IPS-18c (cell line): ENCODE data around the gene DTNB.
"Not testable (repeated sequence)": the region's sequence is repeated elsewhere in the genome, so short reads cannot be mapped to it uniquely, and the experiment has no call there.

Experiments
- H3K4me3 ChIP-seq: 2 replicates; pipeline ENCODE4 v1.7.0; 2013; ENCODE audit warnings: low read depth, mild to moderate bottlenecking, low read length, moderate library complexity; ENCODE audit not compliant: insufficient read depth
- H3K9me3 ChIP-seq: one replicate; pipeline ENCODE4 v1.6.1; 2013; ENCODE audit warnings: mild to moderate bottlenecking, low read length, moderate library complexity; ENCODE audit not compliant: control insufficient read depth, insufficient read depth

DTNB gene

DNA sequence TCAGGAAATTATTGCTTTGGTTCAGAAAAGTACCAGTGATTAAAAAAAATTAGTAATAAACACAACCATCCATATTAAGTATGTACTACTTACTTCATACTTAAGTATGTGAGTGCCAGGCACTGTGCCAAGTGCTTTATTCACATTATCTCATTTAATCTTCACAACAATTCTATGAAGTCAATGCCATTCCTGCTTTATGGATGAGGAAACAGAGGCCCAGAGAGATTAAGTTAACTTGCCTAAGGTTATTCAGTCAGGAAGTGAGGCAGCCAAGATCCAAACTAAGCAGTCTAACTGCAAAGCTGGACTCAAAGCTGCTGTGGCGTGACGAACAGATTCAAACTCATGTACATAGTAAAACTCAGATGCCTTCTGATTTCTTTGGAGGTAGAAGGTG lies 22.3 kb downstream of the DTNB start:
- no peak overlapping the region for H3K4me3 ChIP-seq
- H3K9me3 ChIP-seq, result no peaks in the 10 kb centered on the region

DNA sequence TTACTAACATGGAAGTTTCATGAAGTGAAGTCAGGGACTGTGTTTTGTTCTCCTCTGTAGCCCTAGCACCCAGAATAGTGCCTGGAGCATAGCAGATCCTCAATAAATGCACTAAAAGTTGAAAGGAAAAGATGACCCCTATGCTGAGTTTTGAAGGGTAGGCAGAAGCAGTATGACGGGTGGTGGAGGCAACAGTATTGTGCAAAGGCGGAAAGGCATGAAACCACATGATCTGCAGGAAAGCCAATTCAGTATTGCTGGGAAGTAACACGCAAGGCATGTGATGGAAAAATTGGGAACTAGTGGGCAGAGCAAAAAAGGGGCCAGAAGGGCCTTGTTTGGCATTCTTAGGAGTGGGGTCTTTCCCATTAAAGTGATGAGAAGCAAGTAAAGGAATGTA lies 23.1 kb downstream of the DTNB start:
- no peak overlapping the region for H3K4me3 ChIP-seq

DNA sequence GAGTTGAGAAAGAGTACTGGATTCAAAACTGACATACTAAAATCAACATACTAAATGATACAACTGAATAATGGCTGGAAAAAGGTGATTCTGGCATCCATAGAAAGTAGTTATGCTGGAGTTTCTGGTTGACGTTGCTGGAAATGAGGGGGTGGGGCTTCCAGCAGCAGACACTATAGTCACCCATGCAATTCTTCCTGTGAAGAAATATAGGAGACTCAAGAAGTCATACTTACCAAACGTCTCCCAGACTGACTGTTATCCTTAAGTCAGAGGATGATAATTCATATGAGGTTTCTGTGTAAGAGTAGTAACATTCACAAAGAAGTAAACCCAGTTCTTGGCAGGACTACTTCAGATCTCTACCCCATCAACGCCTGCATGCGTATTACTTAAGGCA lies 23.6 kb downstream of the DTNB start:
- H3K4me3 ChIP-seq, result no peak overlapping the region
- no peaks in the 10 kb centered on the region for H3K9me3 ChIP-seq

More for the DNA sequence above, 23.1 kb downstream of the DTNB start:
- H3K9me3 ChIP-seq, result no peaks in the 10 kb centered on the region

DNA sequence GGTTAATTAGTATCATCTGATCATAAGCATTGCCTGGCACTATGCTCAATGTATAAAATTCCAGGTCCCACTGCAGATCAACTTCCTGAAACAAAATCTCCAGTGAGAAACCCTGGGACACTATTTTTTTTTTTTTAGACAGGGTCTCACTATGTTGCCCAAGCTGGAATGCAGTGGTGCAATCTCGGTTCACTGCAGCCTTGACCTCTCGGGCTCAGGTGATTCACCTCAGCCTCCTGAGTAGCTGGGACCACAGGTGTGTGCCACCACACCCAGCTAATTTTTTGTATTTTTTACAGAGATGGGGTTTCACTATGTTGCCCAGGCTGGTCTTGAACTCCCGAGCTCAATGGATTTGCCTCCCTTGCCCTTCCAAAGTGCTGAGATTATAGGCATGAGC lies 31.1 kb downstream of the DTNB start:
- no peak overlapping the region for H3K4me3 ChIP-seq
- no peaks in the 10 kb centered on the region for H3K9me3 ChIP-seq

DNA sequence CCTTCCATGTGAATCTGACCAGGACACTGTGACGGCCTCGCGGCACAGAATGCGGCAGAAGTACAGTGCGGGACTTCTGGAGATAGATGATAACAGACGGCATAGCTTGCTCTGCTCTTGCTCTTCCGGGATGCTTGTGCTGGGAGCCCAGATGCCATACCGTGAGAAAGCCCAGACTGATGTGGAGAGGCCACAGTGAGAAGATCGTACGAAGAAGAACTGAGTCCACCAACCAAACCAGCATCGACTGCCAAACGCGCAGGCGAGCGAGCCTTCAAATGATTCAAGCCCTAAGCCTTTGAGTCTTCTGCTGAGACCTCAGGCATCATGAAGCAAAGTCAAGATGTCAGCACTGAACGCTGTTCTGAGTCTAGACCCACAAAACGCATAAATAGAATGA lies 33.7 kb downstream of the DTNB start:
- Histone ChIP-seq H3K9me3 (no peaks in the 10 kb centered on the region), H3K4me3 (no peak overlapping the region)

DNA sequence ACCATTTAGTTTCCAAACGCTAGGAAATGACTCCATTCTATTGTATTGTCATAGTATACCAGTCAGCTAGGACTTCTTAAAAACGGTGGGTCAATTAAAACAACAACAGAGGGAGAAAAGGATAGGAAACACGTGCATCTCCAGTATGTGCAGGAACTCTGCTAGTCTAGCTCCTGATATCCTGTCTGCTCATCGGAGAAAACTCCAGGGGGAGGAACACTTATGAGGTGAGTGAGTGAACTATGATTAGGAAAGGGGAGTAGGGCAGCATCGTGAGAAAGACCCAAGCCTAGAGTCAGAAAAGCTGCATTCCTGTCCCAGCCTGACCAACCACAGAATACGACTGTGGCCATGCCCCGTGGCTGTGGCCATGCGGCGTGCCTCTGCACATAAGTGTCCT lies 34.2 kb downstream of the DTNB start:
- no peak overlapping the region for H3K4me3 ChIP-seq
- no peaks in the 10 kb centered on the region for H3K9me3 ChIP-seq

DNA sequence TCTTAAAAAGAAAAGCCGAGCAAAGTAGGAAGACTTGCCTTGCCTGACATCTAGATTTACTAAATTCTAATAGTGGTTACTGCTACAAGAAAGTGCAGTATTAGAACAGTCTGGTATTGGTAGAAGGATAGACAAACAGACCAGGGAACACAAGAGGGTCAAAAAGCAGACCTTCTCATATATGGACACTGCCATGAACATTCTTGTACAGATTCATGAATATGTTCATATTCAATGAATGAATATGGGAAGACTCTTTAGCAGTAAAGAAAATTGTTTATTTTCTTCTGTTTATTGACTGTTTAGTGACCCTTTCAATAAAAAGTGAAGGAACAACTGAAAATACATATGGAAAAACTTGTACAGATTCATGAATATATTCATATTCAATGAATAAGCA lies 37.6 kb downstream of the DTNB start:
- no peak overlapping the region for H3K4me3 ChIP-seq
- H3K9me3 ChIP-seq, result no peaks in the 10 kb centered on the region

DNA sequence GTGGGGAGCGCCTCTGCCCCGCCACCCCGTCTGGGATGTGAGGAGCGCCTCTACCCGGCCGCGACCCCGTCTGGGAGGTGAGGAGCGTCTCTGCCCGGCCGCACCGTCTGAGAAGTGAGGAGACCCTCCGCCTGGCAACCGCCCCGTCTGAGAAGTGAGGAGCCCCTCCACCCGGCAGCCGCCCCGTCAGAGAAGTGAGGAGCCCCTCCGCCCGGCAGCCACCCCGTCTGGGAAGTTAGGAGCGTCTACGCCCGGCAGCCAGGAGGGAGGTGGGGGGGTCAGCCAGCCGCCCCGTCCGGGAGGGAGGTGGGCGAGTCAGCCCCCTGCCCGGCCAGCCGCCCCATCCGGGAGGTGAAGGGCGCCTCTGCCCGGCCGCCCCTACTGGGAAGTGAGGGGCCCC lies 39.6 kb downstream of the DTNB start:
- H3K4me3 ChIP-seq, H3K9me3 ChIP-seq: not testable (repeated sequence)

DNA sequence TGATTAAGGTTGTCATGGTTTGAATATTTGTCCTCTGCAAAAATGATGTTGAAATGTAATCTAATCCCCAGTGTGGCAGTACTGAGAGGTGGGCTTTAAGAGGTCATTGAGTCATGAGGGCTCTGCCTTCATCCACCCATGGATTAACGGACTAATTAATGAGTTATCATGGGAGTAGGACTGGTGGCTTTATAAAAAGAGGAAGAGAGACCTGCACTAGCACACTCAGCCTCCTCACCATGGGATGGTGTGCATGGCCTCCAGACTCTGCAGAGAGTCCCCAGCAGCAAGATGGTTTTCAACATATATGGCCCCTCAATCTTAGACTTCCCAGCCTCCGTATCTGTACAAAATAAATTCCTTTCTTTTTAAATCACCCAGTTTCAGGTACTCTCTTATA lies 41.0 kb downstream of the DTNB start:
- no peaks in the 10 kb centered on the region for H3K9me3 ChIP-seq
- H3K4me3 ChIP-seq, result no peak overlapping the region

DNA sequence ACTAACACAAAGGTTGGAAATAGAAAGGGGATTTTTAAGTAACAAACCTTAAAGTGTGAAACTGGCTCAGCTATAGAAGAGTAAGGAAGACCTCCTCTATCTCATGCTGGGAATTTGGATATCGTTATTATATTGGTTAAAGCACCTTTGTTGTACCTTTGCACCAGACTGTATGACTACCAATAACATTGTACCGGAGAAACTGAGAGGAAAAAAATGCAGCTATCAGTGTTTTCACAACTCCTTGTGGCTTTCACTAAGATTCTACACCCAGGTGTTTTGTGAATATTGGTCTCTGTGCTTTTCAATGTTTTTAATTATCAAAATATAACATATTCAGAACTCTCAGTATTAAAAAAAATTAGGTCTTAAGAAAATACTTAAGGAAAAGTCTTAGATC lies 48.7 kb downstream of the DTNB start:
- no peak overlapping the region for H3K4me3 ChIP-seq
- no peaks in the 10 kb centered on the region for H3K9me3 ChIP-seq

DNA sequence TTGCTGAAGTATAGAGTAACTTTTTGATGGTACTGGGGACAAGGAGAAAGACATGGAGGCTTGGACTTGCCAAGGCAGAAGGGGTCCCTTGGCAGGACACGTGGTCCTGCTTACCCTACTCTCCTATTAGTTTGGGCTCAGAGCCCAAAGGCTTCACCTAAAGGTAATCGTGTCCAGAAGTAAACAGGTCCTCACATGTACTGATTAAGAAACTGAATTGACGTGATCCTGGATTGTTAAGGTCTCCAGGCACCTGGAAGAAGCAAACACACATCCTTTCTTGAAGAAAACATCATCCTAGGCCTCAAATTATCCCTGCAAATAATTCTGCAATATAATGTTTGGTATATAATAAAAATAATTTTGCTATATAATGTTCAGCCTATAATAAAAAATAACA lies 50.0 kb downstream of the DTNB start:
- Histone ChIP-seq H3K4me3 (no peak overlapping the region), H3K9me3 (no peaks in the 10 kb centered on the region)

DNA sequence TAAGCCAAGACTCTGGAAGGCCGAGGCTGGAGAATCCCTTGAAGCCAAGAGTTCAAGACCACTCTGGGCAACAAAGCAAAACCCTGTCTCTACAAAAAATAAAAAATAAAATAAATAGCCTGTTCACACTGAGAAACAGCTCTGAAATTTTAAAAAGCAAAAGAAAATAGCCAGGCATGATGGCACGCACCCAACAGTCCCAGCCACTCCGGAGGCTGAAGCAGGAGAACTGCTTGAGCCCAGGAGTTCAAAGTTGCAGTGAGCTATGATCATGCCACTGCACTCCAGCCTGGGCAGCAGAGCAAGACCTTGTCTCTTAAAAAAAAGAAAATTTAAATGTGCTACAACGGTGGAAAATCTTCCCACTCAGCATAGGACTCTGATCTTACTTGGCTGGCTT lies 52.7 kb downstream of the DTNB start:
- Histone ChIP-seq H3K9me3 (no peaks in the 10 kb centered on the region), H3K4me3 (no peak overlapping the region)

DNA sequence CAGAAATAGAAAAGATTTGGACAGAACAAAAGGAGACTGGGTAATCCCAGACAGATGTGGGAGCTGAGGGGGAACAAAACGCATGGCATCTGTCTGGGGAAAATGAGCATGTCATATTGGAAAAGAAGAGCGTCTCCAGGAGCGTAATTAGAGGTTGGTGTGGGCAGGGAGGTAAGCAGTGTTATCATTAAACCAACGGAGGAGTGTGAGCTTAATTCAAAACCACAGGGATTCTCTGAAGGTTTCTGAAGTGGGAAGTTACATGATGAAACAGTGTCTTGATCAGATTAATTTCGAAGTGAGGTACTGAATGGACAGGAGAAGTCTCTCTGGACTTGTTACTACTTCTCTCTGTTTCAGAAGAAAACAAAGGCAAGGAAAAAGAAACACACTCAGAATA lies 53.3 kb downstream of the DTNB start:
- no peaks in the 10 kb centered on the region for H3K9me3 ChIP-seq
- H3K4me3 ChIP-seq, result no peak overlapping the region

DNA sequence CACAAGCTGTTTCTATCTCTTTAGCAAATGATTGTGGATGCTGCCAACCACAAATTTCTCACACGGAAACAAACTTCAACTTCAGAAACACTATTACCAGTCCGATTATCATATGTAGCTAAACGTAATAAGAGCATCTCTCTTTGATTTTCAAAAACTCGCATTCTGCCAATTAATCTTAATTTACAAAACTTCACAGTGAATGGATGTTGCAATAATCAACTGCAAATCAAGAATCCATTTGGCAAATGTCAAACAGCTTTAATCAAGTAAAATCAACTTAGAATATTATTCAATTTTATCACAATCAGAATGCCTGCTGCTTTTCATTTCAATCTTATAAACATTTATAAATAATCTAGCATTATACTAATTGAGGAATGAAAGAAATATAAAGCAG lies 54.2 kb downstream of the DTNB start:
- Histone ChIP-seq H3K4me3 (no peak overlapping the region), H3K9me3 (no peaks in the 10 kb centered on the region)

DNA sequence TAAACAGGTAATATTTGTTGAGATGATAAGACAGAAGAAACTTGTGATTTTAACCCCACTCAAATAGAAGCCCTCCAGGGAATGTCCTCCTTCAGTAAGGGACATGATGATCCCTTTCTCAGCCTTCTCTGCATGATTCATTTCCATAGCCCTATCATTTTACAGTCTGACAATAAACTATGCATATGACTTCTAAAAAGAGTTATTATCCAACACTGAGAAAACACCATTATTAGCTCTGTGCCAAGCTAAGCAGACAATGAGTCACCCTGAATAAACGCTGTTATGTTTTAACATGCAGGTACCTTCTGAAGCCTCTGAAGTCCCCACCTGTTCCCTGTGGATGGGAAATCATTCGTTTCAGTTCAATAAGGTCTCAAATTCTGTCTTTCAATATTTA lies 54.7 kb downstream of the DTNB start:
- Histone ChIP-seq H3K4me3 (no peak overlapping the region), H3K9me3 (no peaks in the 10 kb centered on the region)

DNA sequence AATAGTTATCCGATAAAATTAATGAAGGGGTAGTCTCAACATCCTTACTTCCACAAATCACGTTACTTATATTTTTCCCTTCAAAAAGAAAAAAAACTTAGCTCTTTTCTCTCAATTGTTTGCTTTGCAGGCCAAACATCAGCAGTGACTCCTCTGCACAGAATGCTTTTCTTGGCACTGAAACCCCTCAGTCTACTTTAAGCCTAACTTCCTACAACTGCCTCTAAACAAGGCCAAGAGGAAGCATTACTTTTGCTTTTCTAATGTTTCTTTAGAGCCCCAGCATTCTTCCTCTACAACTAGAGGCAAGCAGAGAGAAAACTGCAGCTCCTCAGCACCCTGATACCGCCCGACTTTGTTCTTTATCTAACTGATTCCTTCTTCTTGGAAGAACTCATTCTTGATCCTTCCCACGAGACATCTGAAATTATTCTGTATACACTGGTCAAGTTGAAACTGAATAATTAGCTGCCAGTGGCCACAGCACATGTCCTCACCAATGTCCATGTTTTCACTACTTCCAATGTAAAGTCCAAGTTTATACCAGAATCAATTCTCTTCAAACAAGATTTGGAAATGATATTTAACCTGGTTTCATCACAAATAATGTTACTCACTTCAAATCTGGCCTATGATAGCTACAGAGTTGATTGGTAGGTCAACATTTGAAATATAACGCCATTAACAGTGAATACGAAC lies 55.3 kb downstream of the DTNB start:
- no peaks in the 10 kb centered on the region for H3K9me3 ChIP-seq
- H3K4me3 ChIP-seq, result no peak overlapping the region

DNA sequence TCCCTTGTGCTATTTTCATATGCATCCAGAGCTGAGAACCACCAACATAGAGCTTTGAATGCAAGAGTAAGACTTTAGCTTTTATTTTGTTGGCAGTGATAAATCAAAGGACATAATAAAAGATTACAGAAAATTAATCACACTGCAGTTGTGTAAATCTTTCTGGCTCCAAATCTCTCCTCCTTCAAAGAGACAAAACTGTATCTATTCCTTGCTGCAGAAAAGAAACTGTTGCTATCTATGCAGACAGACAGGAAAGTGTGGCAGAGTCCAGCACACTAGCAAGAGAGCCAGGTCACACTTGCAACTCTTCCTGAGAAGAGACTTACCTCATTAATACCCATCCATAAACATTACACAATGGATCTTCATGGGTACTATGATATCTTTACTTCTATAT lies 57.5 kb downstream of the DTNB start:
- Histone ChIP-seq H3K4me3 (no peak overlapping the region), H3K9me3 (no peaks in the 10 kb centered on the region)

DNA sequence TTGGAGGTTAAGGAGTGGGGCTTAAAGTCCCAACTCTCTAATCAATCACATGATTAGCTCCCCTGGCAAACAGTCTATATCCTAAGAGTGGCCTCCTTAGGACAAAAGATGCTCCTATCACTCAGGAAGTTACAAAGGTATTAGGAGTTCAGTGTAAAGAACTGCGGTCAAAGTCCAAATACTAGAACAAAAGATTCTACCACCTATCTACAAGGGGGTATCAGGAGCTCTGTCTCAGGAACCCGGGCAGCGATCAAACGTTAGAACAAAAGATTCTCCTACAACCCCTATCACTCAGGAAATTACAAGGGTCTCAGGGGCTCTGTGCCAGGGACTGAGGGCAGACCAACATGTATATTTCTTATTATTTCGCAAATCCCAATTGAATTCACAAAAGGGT lies 58.0 kb downstream of the DTNB start:
- no peak overlapping the region for H3K4me3 ChIP-seq
- no peaks in the 10 kb centered on the region for H3K9me3 ChIP-seq

DNA sequence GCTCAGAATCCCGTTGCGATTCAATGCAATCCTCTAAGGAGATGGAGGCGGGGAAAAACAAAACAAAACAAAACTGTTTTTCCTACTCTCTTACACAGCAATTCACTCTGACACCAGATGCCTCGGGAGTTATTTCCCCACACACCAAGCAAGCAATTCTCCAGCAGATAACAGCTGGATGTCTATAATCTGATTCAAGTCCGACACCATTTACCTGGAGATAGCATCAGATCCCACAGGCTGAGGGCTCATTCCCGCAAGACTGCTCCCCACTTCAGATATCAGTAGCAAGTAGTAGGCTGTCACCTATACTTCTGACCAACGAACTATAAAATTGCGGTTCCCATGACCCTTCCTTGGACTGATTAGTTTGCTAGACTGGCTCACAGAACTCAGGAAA lies 58.7 kb downstream of the DTNB start:
- H3K9me3 ChIP-seq, result no peaks in the 10 kb centered on the region
- H3K4me3 ChIP-seq, result no peak overlapping the region
